Skeletal muscle satellite cell (primary cell): Measurements from ENCODE around the gene AGBL4.

Source experiments
- H3K27me3 ChIP-seq: 2 replicates; pipeline ENCODE4 v1.7.0; 2013; ENCODE audit warnings: low read length; ENCODE audit not compliant: control insufficient read depth, insufficient read depth
- H3K36me3 ChIP-seq: 2 replicates; pipeline ENCODE4 v1.7.0; 2013; ENCODE audit warnings: mild to moderate bottlenecking, control low read depth, low read length; ENCODE audit not compliant: insufficient read depth
- H3K4me1 ChIP-seq: 2 replicates; pipeline ENCODE4 v1.7.0; 2013; ENCODE audit warnings: low read length; ENCODE audit not compliant: control insufficient read depth, insufficient read depth
- H3K4me2 ChIP-seq: 2 replicates; pipeline ENCODE4 v1.7.0; 2013; ENCODE audit warnings: mild to moderate bottlenecking, low read length
- H3K4me3 ChIP-seq: 2 replicates; pipeline ENCODE4 v1.7.0; 2013; ENCODE audit warnings: low read length
- H3K9ac ChIP-seq: 2 replicates; pipeline ENCODE4 v1.7.0; 2013; ENCODE audit warnings: mild to moderate bottlenecking, low read depth, low read length, moderate library complexity
- H3K9me3 ChIP-seq: replicated peaks from 2 replicates; pipeline ENCODE4 v1.7.0; 2013; ENCODE audit warnings: mild to moderate bottlenecking, control low read depth, low read length

Gene AGBL4

DNA sequence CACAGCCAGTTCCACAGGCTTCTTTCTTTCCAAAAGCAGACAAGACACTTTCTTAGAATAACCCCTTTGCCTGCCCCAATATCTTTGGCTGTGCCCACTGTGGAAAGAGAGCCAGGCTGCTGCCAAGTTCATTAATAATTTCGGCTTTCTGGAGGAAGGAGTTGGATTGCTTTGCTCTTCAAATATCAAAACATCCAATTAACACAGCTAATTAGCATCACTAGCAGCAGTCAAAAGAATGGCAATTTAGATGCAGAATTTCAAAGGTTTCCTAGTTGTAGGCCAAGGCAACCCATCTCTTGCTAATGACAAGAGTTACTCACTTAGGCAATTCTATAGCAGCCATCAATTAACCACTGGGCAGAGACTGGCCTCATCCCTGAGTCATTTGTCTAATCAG, 1460.7 kb downstream of the AGBL4 start:
- no peaks in the 10 kb centered on the region for H3K9me3 ChIP-seq
- H3K4me2 ChIP-seq = no peak overlapping the region
- peaks cover 3% of the 10 kb centered on the region for H3K27me3 ChIP-seq
- no peaks in the 10 kb centered on the region for H3K36me3 ChIP-seq
- no peaks in the 10 kb centered on the region for H3K4me1 ChIP-seq
- H3K4me3 ChIP-seq = no peak overlapping the region
- no peak overlapping the region for H3K9ac ChIP-seq

DNA sequence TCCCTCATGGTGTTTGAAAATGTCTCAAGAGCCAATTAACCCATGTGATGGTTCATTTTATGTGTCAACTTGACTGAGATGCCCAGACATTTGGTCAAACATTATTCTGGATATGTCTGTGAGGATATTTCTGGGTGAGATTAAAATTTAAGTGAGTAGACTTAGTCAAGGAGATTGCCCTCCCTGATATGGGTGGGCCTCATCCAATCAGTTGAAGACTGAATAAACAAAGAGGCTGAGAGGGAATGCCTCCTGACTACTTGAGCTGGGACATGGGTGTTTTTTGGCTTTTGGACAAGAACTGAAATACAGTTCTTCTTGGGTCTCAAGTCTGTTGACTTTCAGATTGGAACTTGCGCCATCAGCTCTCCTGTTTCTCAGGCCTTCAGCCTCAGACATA, 1462.3 kb downstream of the AGBL4 start:
- Histone ChIP-seq H3K4me3 (no peak overlapping the region), H3K9me3 (no peaks in the 10 kb centered on the region), H3K27me3 (peaks cover 3% of the 10 kb centered on the region), H3K36me3 (no peaks in the 10 kb centered on the region), H3K9ac (no peak overlapping the region), H3K4me1 (no peaks in the 10 kb centered on the region), H3K4me2 (no peak overlapping the region)

DNA sequence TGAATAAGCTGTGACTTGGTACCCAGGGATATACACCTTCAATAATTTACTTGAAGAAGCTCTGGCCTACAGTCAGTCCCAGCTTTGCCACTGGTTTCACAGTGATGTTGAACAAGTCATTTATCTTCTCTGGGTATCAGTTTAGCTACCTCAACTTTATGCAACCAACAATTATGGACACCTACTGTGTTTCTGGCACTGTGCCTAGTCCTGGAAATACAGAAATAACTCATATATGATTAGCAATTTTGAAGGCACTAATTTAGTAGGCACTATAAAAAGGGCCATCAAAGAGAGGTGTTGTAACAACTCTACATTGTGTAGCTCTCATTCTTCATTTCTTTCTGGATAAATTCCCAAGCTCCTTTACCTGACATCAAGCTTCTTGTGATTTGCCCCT, 1463.2 kb downstream of the AGBL4 start:
- peaks cover 3% of the 10 kb centered on the region for H3K27me3 ChIP-seq
- no peak overlapping the region for H3K4me3 ChIP-seq
- no peak overlapping the region for H3K9ac ChIP-seq
- no peak overlapping the region for H3K4me2 ChIP-seq
- no peaks in the 10 kb centered on the region for H3K4me1 ChIP-seq
- no peaks in the 10 kb centered on the region for H3K9me3 ChIP-seq
- no peaks in the 10 kb centered on the region for H3K36me3 ChIP-seq

GRCh38 chr1:48560116-48560515, 1463.6 kb downstream of the AGBL4 start:
- Histone ChIP-seq H3K4me1 (no peaks in the 10 kb centered on the region), H3K4me3 (no peak overlapping the region), H3K9me3 (no peaks in the 10 kb centered on the region), H3K4me2 (no peak overlapping the region), H3K36me3 (no peaks in the 10 kb centered on the region), H3K27me3 (peaks cover 3% of the 10 kb centered on the region), H3K9ac (no peak overlapping the region)

DNA sequence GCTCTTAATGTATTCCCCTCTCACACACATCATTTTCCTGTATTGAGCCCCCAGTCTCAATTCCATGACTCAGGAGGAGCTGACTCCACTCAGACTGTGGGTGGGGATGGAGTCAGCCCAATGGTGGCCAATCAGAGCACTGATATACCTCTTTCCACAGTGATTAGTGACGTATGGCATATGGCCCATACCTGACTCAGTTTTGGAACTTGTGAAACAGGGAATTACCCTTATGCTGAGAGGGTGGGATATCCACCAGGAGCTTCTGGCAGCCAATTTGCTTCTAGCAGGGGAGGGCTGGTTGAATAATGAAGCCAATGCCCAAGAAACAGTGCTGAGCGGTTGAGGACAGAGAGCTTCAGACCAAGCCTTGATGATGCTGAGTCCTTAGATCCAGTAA, 1465.4 kb downstream of the AGBL4 start:
- Histone ChIP-seq H3K4me2 (no peak overlapping the region), H3K4me1 (no peaks in the 10 kb centered on the region), H3K4me3 (no peak overlapping the region), H3K9me3 (no peaks in the 10 kb centered on the region), H3K9ac (no peak overlapping the region), H3K36me3 (no peaks in the 10 kb centered on the region), H3K27me3 (no peaks in the 10 kb centered on the region)

DNA sequence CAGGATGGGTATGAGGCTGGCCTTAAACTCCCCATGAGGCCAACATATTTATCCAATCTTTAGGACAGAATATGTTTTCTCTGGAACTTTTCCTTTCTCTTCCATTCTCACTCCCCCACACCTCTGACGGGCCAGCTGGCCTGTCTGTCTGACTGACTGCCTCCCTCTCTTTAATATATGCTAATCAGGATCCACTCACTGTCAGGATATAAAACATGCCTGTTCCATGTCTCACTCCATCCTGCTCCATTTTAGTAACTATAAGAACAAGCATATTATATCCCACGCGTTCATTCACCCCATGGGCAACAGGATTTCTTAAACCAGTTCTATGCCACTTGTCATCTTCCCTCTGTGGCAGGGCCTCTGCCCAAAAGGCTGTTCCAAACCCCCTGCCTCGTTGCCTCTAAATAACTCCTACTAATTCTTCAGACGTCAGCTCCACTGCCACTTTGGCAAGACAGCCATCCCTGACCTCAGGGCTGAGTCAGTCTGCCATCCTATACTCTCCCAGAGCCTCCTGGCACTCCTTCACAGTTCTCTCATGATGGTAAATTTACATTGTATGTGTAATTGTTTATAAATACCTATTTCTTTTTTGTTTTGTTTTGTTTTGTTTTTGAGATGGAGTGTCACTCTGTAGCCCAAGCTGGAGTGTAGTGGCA, 1467.4 kb downstream of the AGBL4 start:
- Histone ChIP-seq H3K4me3 (no peak overlapping the region), H3K9me3 (no peaks in the 10 kb centered on the region), H3K4me2 (no peak overlapping the region), H3K4me1 (no peaks in the 10 kb centered on the region), H3K36me3 (no peaks in the 10 kb centered on the region), H3K9ac (no peak overlapping the region), H3K27me3 (no peaks in the 10 kb centered on the region)

- no peak overlapping the region for H3K9ac ChIP-seq
- H3K9me3 ChIP-seq = no peaks in the 10 kb centered on the region
- H3K36me3 ChIP-seq = no peaks in the 10 kb centered on the region
- H3K4me3 ChIP-seq = no peak overlapping the region
- H3K4me2 ChIP-seq = no peak overlapping the region
- H3K27me3 ChIP-seq = no peaks in the 10 kb centered on the region
- H3K4me1 ChIP-seq = no peaks in the 10 kb centered on the region
Observed at GRCh38 chr1:48555271-48555670, 1468.5 kb downstream of the AGBL4 start.

- Histone ChIP-seq H3K4me1 (no peaks in the 10 kb centered on the region), H3K27me3 (peaks cover 3% of the 10 kb centered on the region), H3K4me3 (no peak overlapping the region), H3K4me2 (no peak overlapping the region), H3K9ac (no peak overlapping the region), H3K9me3 (no peaks in the 10 kb centered on the region), H3K36me3 (no peaks in the 10 kb centered on the region)
Observed at GRCh38 chr1:48552903-48553606, 1470.7 kb downstream of the AGBL4 start.

- H3K27me3 ChIP-seq = peaks cover 3% of the 10 kb centered on the region
- H3K4me3 ChIP-seq = no peak overlapping the region
- H3K36me3 ChIP-seq = no peaks in the 10 kb centered on the region
- no peak overlapping the region for H3K4me2 ChIP-seq
- H3K9me3 ChIP-seq = no peaks in the 10 kb centered on the region
- H3K9ac ChIP-seq = no peak overlapping the region
- H3K4me1 ChIP-seq = no peaks in the 10 kb centered on the region
Observed at GRCh38 chr1:48552420-48552819, 1471.3 kb downstream of the AGBL4 start.

DNA sequence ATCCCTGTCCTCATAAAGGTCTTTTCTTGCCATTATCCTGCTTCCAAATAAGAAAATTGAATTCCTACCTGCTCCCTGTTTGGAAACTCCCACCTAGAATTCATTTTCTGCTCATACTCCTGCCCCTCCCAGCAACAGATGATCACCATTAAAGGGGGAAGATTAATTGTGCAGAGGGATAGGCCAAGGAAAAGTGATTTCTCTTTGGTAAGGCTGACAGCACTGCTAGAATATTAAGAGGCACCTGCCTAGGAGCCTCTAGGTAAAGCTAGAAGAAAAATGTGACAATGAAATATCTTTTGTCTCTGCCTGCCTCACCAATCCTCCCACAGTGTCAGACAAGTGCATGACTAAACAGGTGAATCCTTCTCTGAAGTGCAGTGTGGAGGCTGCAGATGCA, 1474.8 kb downstream of the AGBL4 start:
- Histone ChIP-seq H3K9ac (no peak overlapping the region), H3K27me3 (peaks cover 3% of the 10 kb centered on the region), H3K4me2 (no peak overlapping the region), H3K9me3 (no peaks in the 10 kb centered on the region), H3K4me1 (no peaks in the 10 kb centered on the region), H3K36me3 (no peaks in the 10 kb centered on the region), H3K4me3 (no peak overlapping the region)

GRCh38 chr1:48547561-48548220, 1476.1 kb downstream of the AGBL4 start:
- Histone ChIP-seq H3K9ac (no peak overlapping the region), H3K4me1 (no peaks in the 10 kb centered on the region), H3K27me3 (peaks cover 3% of the 10 kb centered on the region), H3K36me3 (no peaks in the 10 kb centered on the region), H3K9me3 (no peaks in the 10 kb centered on the region), H3K4me3 (no peak overlapping the region), H3K4me2 (no peak overlapping the region)
